HepG2 (cell line): ENCODE data around the gene STK25. TPM values are rescaled to one million over a fixed set of nuclear protein-coding genes. Genes with fewer than 3 reads are reported as not detected.

Source experiments
- ATAC-seq: fragments of 200-7000 bp; cut with Tn5 transposase; 3 replicates; pipeline ENCODE4 v1.9.1; 2020; ENCODE audit warnings: mild to moderate bottlenecking, moderate library complexity
- BruUV-seq: library from RNA; stranded (reverse); fragments of 400-500 nt; replicated peaks from 2 replicates; lab custom pipeline; 2021; lab: Mats Ljungman, UMichigan
- CTCF ChIA-PET: fragments of 300-600 bp; formaldehyde crosslinking; extraction: SDS; loops from one replicate; lab custom pipeline; 2021; ENCODE audit warnings: low total read pairs, inconsistent platforms, low intra/inter-chr PET ratio; lab: Yijun Ruan, JAX
- POLR2A ChIA-PET: fragments of 350-600 bp; sonication (Branson Sonifier 250); formaldehyde crosslinking; loops from one replicate; lab custom pipeline; 2020; ENCODE audit warnings: antibody characterized with exemption, inconsistent platforms; lab: Yijun Ruan, JAX
- DNase-seq: peaks from one replicate; pipeline ENCODE4 v3.0.0-alpha.2; 2015; ENCODE audit warnings: low spot score
- FAIRE-seq: peaks from 3 replicates; lab custom pipeline; 2011; peaks lifted over from hg19 to GRCh38; lab: Jason Lieb, UNC
- H2AFZ ChIP-seq: one replicate; pipeline ENCODE4 v1.6.1; 2011; ENCODE audit warnings: low read length, inconsistent platforms
- H3K27ac ChIP-seq: fragments of 300-600 bp; 3 replicates; pipeline ENCODE4 v1.8.0; 2011; ENCODE audit warnings: mixed run types, mild to moderate bottlenecking, mixed read lengths, low read length, inconsistent platforms; ENCODE audit not compliant: insufficient read depth; ENCODE audit errors: extremely low read length
- H3K27me3 ChIP-seq, 2 experiments: fragments of 200-600 bp in 1 of 2; 2 replicates in 1 of 2; 3 replicates in 1 of 2; pipeline versions ENCODE4 v1.6.0 to v1.8.0; 2011; ENCODE audit warnings: low read length in 2 of 2, mild to moderate bottlenecking in 2 of 2, moderate library complexity in 2 of 2, inconsistent platforms in 1 of 2; ENCODE audit not compliant: insufficient read depth in 2 of 2, control insufficient read depth in 1 of 2
- H3K36me3 ChIP-seq, 2 experiments: fragments of 200-600 bp in 1 of 2; replicated peaks in 1 of 2; 2 replicates in 1 of 2; 3 replicates in 1 of 2; pipeline versions ENCODE4 v1.5.1 to v1.8.0; 2011; ENCODE audit warnings: low read length in 2 of 2, inconsistent platforms in 1 of 2; ENCODE audit not compliant: insufficient read depth in 2 of 2, control insufficient read depth in 1 of 2
- H3K4me1 ChIP-seq: 2 replicates; pipeline ENCODE4 v1.5.1; 2012; ENCODE audit warnings: low read length, inconsistent platforms; ENCODE audit not compliant: insufficient read depth
- H3K4me2 ChIP-seq: 2 replicates; pipeline ENCODE4 v1.6.0; 2011; ENCODE audit warnings: low read depth, low read length, inconsistent platforms
- H3K4me3 ChIP-seq, 3 experiments: fragments of 200-600 bp in 1 of 3; sonication (generic), shearing (Covaris generic) in 1 of 3; replicated peaks in 1 of 3; 2 replicates each; pipeline ENCODE4 v1.5.1; 2011 to 2016; ENCODE audit warnings: low read length in 3 of 3, inconsistent platforms in 2 of 3, low read depth in 2 of 3, mild to moderate bottlenecking in 2 of 3, control low read depth in 1 of 3, mixed read lengths in 1 of 3; ENCODE audit not compliant: insufficient read depth in 1 of 3
- H3K79me2 ChIP-seq: one replicate; pipeline ENCODE4 v1.6.1; 2011; ENCODE audit warnings: low read length, inconsistent platforms; ENCODE audit not compliant: insufficient read depth
- H3K9ac ChIP-seq: 2 replicates; pipeline ENCODE4 v1.6.0; 2011; ENCODE audit warnings: mild to moderate bottlenecking, low read depth, low read length, inconsistent platforms; ENCODE audit not compliant: insufficient read depth
- H3K9me3 ChIP-seq: 2 replicates; pipeline ENCODE4 v1.5.1; 2012; ENCODE audit warnings: mild to moderate bottlenecking, low read length
- H4K20me1 ChIP-seq: 2 replicates; pipeline ENCODE4 v1.6.0; 2011; ENCODE audit warnings: inconsistent platforms, mild to moderate bottlenecking, low read length, moderate library complexity; ENCODE audit not compliant: insufficient read depth
- BRD4 ChIP-seq: sonication (generic); formaldehyde crosslinking; IDR thresholded peaks from 2 replicates; pipeline ENCODE4 v1.4.0; 2020; ENCODE audit warnings: missing genetic modification reagents
- CBX5 ChIP-seq: sonication (generic); formaldehyde crosslinking; IDR thresholded peaks from 2 replicates; pipeline ENCODE4 v1.4.0; 2020; ENCODE audit warnings: missing genetic modification reagents, borderline replicate concordance
- DR1 ChIP-seq: sonication (generic); formaldehyde crosslinking; IDR thresholded peaks from 2 replicates; pipeline ENCODE4 v1.8.0; 2021; ENCODE audit warnings: mild to moderate bottlenecking, missing genetic modification reagents, inconsistent platforms
- EZH2 ChIP-seq: conservative IDR thresholded peaks from 2 replicates; pipeline ENCODE4 v1.6.1; 2012; ENCODE audit warnings: mild to moderate bottlenecking, low read depth, low read length, moderate library complexity
- FOXA1 ChIP-seq, 2 experiments: fragments of 450-650 bp in 1 of 2; sonication (generic) in 1 of 2; formaldehyde crosslinking in 1 of 2; IDR thresholded peaks; 2 replicates each; pipeline versions ENCODE4 v1.4.0 to v1.6.1; 2016 to 2020; ENCODE audit warnings: missing genetic modification reagents in 1 of 2
- FOXP1 ChIP-seq, 2 experiments: fragments of 450-650 bp in 1 of 2; IDR thresholded peaks; 2 replicates each; pipeline ENCODE4 v1.6.1; 2017 to 2018; ENCODE audit warnings: antibody characterized with exemption in 1 of 2
- LCORL ChIP-seq, 2 experiments: fragments of 450-650 bp in 1 of 2; sonication (generic) in 1 of 2; formaldehyde crosslinking in 1 of 2; IDR thresholded peaks; 2 replicates each; pipeline versions ENCODE4 v1.5.0 to v1.6.1; 2017 to 2020; ENCODE audit warnings: antibody characterized with exemption in 1 of 2, missing genetic modification reagents in 1 of 2
- NBN ChIP-seq: fragments of 450-650 bp; conservative IDR thresholded peaks from 2 replicates; pipeline ENCODE4 v1.6.1; 2017
- NFRKB ChIP-seq: fragments of 450-650 bp; IDR thresholded peaks from 2 replicates; pipeline ENCODE4 v1.6.1; 2017
- SOX6 ChIP-seq, 2 experiments: fragments of 450-650 bp in 1 of 2; sonication (generic) in 1 of 2; formaldehyde crosslinking in 1 of 2; IDR thresholded peaks; 2 replicates each; pipeline versions ENCODE4 v1.4.0 to v1.6.1; 2017 to 2020; ENCODE audit warnings: antibody characterized with exemption in 1 of 2, mild to moderate bottlenecking in 1 of 2, missing genetic modification reagents in 1 of 2
- SP1 ChIP-seq, 2 experiments: fragments of 450-650 bp in 1 of 2; sonication (generic) in 1 of 2; formaldehyde crosslinking in 1 of 2; IDR thresholded peaks; 2 replicates each; pipeline versions ENCODE4 v1.4.0 to v1.6.1; 2016 to 2020; ENCODE audit warnings: missing genetic modification reagents in 1 of 2
- ZBTB7B ChIP-seq: sonication (generic); formaldehyde crosslinking; IDR thresholded peaks from 2 replicates; pipeline ENCODE4 v1.4.0; 2020; ENCODE audit warnings: missing genetic modification reagents
- ZFX ChIP-seq: sonication (generic); formaldehyde crosslinking; IDR thresholded peaks from 2 replicates; pipeline ENCODE4 v1.4.0; 2020; ENCODE audit warnings: mild to moderate bottlenecking, low read depth, missing genetic modification reagents, moderate library complexity
- ZNF263 ChIP-seq: sonication (generic); formaldehyde crosslinking; IDR thresholded peaks from 2 replicates; pipeline ENCODE4 v1.4.0; 2020; ENCODE audit warnings: missing genetic modification reagents
- ZNF282 ChIP-seq: fragments of 450-650 bp; IDR thresholded peaks from 2 replicates; pipeline ENCODE4 v1.6.1; 2018; ENCODE audit not compliant: partially characterized antibody
- WGBS: methylation state at CpG from one replicate; pipeline ENCODE4 v1.1.6; 2017; ENCODE audit warnings: low lambda C conversion rate; 5-methylcytosine and 5-hydroxymethylcytosine counted together
- in situ Hi-C: cut with HindIII; loops from 2 replicates; pipeline ENCODE4 v1.10.0; 2017; ENCODE audit warnings: low pct_unique_long_range_greater_than_20kb; ENCODE audit not compliant: extremely low pct_ligation_motif_present
- intact Hi-C: fragments of 100-400 bp; cut with micrococcal nuclease; formaldehyde crosslinking; loops from one replicate; pipeline ENCODE4 v1.10.0; 2022; ENCODE audit not compliant: unreplicated experiment
- polyA plus RNA-seq, 8 experiments: library from polyadenylated mRNA; depleted of rRNA in 3 of 8; stranded (reverse) in 7 of 8; unstranded in 1 of 8; fragments of >200 nt; fragmentation: Illumina TruSeq in 4 of 8; extraction: Trizol in 4 of 8; gene quantifications; 2 replicates each; pipeline versions ENCODE4 v1.2.1 to v1.2.3, GENCODE V29; 2011 to 2016; ENCODE audit warnings: low read depth in 4 of 8, missing spikeins in 1 of 8, mixed read lengths in 1 of 8; ENCODE audit not compliant: insufficient read depth in 1 of 8
- total RNA-seq, 5 experiments: library from RNA; depleted of rRNA; stranded (reverse); fragments of >200 nt; fragmentation: Illumina TruSeq; extraction: Trizol; gene quantifications; 2 replicates each; pipeline ENCODE4 v1.2.3, GENCODE V29; 2016; ENCODE audit warnings: low read depth in 1 of 5
- TF ChIP-seq, protein P1 (sequence below): sonication (generic); formaldehyde crosslinking; IDR thresholded peaks from 2 replicates; pipeline ENCODE4 v1.4.0; 2020; ENCODE audit warnings: missing genetic modification reagents; ENCODE audit errors: not compliant biosample characterization
- TF ChIP-seq, protein P2 (sequence below): sonication (generic); formaldehyde crosslinking; IDR thresholded peaks from 2 replicates; pipeline ENCODE4 v1.4.0; 2020; ENCODE audit warnings: mild to moderate bottlenecking, missing genetic modification reagents

The STK25 gene
- total and polyA plus RNA-seq, 2 of the 13 experiments (the other 11 are each of a cell fraction or from before 2014, with no cell fraction given) = 177 to 481 TPM

DNA sequence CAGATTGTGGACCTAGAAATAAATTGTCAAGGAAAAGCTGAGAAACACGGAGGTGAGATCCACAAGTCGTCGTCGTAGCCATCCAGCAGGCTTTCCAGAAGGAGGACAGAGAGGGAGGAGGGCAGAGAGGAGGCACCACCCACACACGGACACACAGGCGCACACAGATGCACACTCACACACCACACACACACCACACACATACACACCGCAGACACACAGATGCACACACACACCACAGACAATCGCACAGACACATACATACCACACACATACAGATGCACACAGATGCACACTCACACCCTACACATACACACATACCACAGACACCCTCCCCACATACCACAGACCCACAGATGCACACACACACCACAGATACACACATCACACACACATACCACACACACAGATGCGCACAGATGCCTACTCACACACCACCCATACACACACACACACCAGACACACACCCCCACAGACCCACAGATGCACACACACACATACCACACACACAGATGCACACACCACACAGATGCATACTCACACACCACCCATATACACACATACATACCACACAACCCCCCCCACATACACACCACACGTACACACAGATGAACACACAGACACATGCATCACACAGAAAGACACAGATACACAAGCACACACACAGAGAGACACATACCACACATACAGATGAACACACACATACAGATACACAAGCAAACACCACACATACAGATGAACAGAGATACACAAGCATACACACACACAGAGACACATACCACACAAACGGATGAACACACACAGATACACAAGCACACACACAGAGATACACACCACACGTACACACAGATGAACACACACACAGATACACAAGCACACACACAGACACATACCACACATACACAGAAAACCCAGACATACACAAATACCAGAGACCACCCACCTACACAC is 37.4 kb upstream of the STK25 start (continued):
- TF ChIP-seq, protein P1, sequence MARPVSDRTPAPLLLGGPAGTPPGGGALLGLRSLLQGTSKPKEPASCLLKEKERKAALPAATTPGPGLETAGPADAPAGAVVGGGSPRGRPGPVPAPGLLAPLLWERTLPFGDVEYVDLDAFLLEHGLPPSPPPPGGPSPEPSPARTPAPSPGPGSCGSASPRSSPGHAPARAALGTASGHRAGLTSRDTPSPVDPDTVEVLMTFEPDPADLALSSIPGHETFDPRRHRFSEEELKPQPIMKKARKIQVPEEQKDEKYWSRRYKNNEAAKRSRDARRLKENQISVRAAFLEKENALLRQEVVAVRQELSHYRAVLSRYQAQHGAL = no peak
- TF ChIP-seq NFRKB (0 out of 2 replicates have a peak, but pooled peaks have one; percentile 13), NBN (peak; percentile 94; the same call in 1 of the 2 replicates), ZNF282 (peak; percentile 90), ZNF263 (CRISPR knock-in tag) (peak; percentile 19; the same call in 1 of the 2 replicates), FOXP1 (IDR thresholded peaks at IDR 0.05) (peak; percentile 67; the same call in 1 of the 2 replicates), FOXP1 (CRISPR knock-in tag; IDR thresholded peaks at IDR 0.05) (no peak), FOXA1 (IDR thresholded peaks at IDR 0.05) (peak; percentile 52; the same call in 1 of the 2 replicates), FOXA1 (CRISPR knock-in tag; IDR thresholded peaks at IDR 0.05) (no peak), SOX6 (IDR thresholded peaks at IDR 0.05) (peak; percentile 88; the same call in 1 of the 2 replicates), SOX6 (CRISPR knock-in tag; IDR thresholded peaks at IDR 0.05) (no peak)

DNA sequence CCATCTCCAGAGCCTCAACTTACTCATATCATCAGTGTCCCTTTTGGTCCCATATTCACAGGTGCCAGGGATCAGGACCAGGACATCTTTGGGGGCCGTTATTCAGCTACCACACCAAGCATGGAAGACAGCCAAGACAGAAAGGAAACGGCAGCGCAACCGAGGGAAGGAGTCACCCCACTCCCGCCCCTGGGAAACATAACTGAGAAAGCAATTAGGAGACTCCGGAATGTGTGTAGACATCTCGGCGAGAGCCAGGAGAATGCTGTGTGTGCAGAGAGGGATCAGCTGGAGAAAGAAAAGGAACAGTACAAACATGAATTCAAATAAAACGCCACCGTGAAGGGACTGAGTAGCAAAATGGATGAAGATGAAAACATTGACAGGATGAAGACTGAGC is 36.7 kb upstream of the STK25 start:
- ChIA-PET POLR2A (no interaction called here), CTCF (no interaction called here)
- ATAC-seq (no peak), FAIRE-seq (no peak), DNase-seq (no peak)
- no peak overlapping the region for H3K4me3 ChIP-seq
- H3K4me1 ChIP-seq = peaks cover 53% of the 10 kb centered on the region
- in situ Hi-C loops (no loop called here), intact Hi-C loops (loop anchor here (5.0 kb wide), 1 partner anchor 102 kb away; no protein-coding TSS in a partner anchor)
- WGBS = 54% methylated on average over 10 of the region's 10 CpGs
- H4K20me1 ChIP-seq = no peaks in the 10 kb centered on the region
- BruUV-seq = no TSS peak
- TF ChIP-seq BRD4 (CRISPR knock-in tag) = no peak
- no peak for TF ChIP-seq EZH2
- no peak for TF ChIP-seq SP1 (IDR thresholded peaks at IDR 0.05)
- no peak for TF ChIP-seq SP1 (CRISPR knock-in tag; IDR thresholded peaks at IDR 0.05)
- TF ChIP-seq LCORL (IDR thresholded peaks at IDR 0.05) = no peak
- no peak for TF ChIP-seq LCORL (CRISPR knock-in tag; IDR thresholded peaks at IDR 0.05)
- no peak for TF ChIP-seq ZBTB7B (CRISPR knock-in tag)
- TF ChIP-seq DR1 (CRISPR knock-in tag) = no peak
- no peak for TF ChIP-seq CBX5 (CRISPR knock-in tag)
- TF ChIP-seq, protein P2, sequence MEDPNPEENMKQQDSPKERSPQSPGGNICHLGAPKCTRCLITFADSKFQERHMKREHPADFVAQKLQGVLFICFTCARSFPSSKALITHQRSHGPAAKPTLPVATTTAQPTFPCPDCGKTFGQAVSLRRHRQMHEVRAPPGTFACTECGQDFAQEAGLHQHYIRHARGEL (CRISPR knock-in tag) = no peak
- no peak for TF ChIP-seq ZFX
- no peaks in the 10 kb centered on the region for H3K9me3 ChIP-seq
- H3K79me2 ChIP-seq = no peaks in the 10 kb centered on the region
- H3K4me2 ChIP-seq = no peak overlapping the region
- H3K27ac ChIP-seq = no peak overlapping the region
- H3K9ac ChIP-seq = no peak overlapping the region
- no peaks in the 10 kb centered on the region for H3K36me3 ChIP-seq
- H2AFZ ChIP-seq = no peak overlapping the region
- H3K27me3 ChIP-seq = peaks cover 2 to 8% of the 10 kb centered on the region in 2 experiments; a peak in 3 of 5 replicates
